Stimulated activated CD8-positive, alpha-beta memory T cell treated with anti-CD3 and anti-CD28 coated beads, Interleukin-4, amount 100 ng/mL, for 48 hours (primary cell): ENCODE results near the gene IFNW1.

Source experiments
- DNase-seq: peaks from one replicate; pipeline ENCODE4 v3.0.0-alpha.2; 2020

Gene IFNW1

DNA sequence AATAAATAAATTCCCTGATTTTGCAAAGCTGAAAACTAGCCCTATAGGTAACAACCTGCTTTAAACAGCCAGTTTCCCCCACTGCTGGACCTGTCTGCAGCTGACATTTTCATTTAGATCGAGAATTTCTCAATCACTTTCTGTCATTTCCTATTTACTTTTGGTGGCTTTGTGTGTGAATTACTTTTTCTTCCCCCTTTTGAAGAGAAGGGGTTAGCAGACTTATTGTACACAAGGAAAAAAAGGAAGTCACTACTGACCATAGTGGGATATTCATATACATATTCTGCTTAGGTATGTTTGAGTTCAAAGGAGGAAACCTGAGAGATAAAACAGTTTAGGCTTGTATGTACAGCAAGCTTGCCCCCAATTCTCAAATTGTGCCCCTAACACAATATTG, 36.8 kb downstream of the IFNW1 start:
- DNase-seq = no peak

DNA sequence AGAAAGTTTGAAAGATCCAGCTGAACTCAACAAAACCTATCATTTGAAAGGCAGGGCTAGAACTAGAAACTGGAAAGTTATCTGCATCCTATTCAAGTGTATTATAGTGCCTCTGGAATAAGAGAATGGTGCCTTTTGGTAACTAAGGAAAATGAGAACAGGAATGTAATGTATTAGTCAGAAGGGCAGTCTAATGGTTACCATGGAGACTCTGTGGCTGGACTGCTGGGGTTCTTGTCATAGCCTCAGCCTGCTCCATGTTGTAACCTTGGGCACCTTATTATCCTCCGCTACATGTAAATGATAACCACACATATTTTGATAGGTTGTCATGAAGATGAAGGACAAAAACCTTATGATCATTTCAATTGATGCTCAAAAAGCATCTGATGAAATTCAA, 39.3 kb downstream of the IFNW1 start:
- DNase-seq = no peak

DNA sequence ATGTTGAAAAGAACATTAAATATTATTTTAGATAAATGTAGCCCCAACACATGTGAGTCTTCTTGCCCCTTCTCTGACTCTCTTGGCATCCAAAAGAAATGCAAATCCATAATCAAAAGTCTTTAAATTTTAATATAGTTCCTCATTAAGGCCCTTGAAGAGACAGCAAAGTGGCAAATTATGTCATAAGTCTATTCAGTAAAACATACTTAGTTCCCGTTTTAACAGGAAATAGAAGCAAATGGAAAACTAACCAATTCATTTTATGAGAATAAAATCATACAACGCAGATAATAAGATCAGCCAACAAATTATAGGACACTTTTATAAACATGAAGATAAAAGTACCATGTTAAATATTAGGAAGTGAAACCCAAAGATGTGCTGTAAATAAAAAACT, 43.8 kb downstream of the IFNW1 start:
- DNase-seq = no peak

DNA sequence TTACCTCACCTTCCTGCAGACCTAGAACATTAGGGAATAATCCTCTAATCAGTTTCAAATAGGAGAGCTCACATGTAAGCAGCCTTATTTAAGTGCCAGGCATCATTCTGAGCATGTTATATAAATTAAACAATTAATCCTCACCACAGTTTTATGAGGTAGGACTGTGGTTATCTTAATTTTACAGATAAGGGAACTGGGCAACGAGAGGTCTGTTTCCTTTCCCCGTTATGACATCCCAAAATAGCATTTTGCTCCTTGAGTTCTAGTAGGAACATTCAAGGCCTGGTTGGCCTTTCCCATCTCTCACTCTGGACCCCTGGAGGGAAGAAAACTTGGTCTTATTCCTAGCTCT, 44.8 kb downstream of the IFNW1 start:
- no peak for DNase-seq

DNA sequence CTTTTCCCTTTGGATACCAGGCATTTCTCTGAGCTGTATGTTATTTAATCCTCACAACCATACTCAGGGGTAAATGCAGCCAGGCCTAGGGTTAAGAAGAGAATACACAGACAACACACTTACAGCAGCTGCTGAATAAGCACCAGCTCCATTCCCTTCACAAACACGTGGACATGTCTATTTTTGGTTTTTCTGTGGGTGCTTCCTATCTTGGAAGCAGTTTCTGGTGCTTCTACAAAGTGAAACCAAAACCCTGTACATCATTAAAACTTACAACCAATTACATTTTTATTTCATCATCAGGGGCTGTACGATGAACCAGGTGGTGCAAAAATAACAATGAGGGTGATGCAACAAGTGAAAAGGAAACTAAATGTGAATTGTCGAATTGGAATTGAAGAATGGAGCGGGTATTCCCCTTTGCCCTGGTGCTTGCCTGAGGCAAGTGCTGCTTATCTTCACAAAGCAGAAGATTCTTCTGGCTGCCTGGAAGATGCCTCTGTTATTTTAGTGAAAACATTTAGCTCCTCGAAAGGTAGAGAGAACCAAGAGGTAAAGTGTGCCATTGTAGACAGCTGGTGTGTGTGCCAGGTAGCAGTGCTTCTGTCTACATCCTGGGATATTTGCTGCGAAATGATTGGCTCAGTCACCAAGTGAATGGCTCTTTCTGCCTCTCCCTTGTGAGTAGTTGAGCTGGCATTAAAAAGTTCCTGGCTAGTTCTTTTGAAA, 45.3 kb downstream of the IFNW1 start:
- DNase-seq = peak; percentile 37

DNA sequence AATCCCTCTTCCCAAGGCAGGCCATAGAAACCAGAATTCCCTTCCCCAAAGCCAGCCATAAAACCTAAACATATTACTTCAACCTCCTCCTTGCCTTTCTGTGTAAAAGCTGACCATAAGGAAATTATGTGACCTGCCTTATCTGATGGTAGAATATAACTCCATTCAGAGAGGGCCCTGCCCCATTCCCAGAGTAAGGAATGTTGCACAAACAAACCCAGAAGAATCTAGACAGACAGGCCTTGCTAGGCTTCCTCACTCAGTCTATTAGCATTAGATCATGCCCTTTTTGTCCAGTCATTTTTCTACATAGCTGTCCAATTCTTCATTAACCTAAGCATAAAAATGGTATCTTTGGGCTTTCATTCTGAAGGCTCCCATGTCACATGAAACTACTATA, 46.1 kb downstream of the IFNW1 start:
- no peak for DNase-seq
